Measurements from ENCODE around the gene FAM120C. TPM values are rescaled to one million over a fixed set of nuclear protein-coding genes. Genes with fewer than 3 reads are reported as not detected.

The FAM120C gene
- total and polyA plus RNA-seq, 10 of the 15 experiments (the other 5 are each of a cell fraction or from before 2014, with no cell fraction given) = 1.3 to 9.8 (median 4.9) TPM

DNA sequence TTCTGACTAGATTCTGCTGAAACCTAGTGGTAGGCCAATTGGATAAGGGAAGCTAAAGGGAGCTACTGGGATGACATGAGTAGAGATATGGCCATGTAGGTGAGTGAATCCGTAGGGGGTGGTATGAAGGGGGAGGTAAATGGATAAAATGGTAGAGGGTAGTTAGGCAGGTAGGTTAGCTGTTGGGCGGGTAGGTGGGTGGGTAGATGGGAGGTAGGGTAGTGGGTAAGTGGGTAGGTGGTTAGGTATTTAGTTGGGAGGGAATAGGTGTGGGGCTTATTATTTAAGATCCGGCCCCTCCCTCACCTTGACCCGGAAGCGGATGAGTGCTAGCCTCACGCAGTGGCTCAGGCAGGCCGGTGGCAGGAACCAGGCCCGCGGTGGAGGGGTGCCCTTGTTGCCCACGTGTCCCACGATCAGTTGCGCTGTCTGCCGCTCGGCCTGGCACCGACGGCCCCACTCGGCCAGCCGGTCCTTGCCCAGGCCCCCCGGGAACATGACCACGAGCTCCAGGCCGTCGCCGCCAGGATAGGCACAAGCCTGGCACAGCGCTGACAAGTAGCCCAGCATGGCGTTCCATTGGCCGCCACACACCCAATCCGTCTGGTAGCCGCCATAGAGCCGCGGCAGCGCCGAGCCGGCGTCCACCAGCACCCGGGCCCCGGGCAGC is 725 bp downstream of the FAM120C start (continued):
- no peak for TF ChIP-seq ZBTB33 (IDR thresholded peaks at IDR 0.05)
- no peak for TF ChIP-seq YY1 (IDR thresholded peaks at IDR 0.05; ENCODE audit: low read depth, low read length)
- TF ChIP-seq CREM (IDR thresholded peaks at IDR 0.05; ENCODE audit: low read depth) = 0 out of 2 replicates have a peak, but pooled peaks have one; percentile 7
- TF ChIP-seq HSF1 (IDR thresholded peaks at IDR 0.05; ENCODE audit: low read depth, low read length) = no peak
- no peak for TF ChIP-seq MYC (IDR thresholded peaks at IDR 0.05; ENCODE audit: insufficient read depth, insufficient read length, insufficient replicate concordance, low read length, severe bottlenecking)
- no peak for TF ChIP-seq NFXL1 (IDR thresholded peaks at IDR 0.05; ENCODE audit: borderline replicate concordance)
- no peak for TF ChIP-seq SMC3 (IDR thresholded peaks at IDR 0.05; ENCODE audit: borderline replicate concordance, low read length)
- no peak for TF ChIP-seq BRCA1 (IDR thresholded peaks at IDR 0.05; ENCODE audit: low read depth, low read length)

Measured in GM12878 (cell line).